ENCODE results near the gene DYNLL1. TPM values are rescaled to one million over a fixed set of nuclear protein-coding genes. Genes with fewer than 3 reads are reported as not detected.

DYNLL1 gene
- total RNA-seq, 1 donor from 2014 or later, result 318 TPM

GRCh38 chr12:120538281-120539156, 42.6 kb downstream of the DYNLL1 start:
- no peak for DNase-seq (ENCODE audit: extremely low spot score in 2 of 2)

GRCh38 chr12:120539303-120539702, 43.4 kb downstream of the DYNLL1 start:
- Histone ChIP-seq H3K4me1 (peaks cover 90% of the 10 kb centered on the region), H3K9me3 (no peaks in the 10 kb centered on the region), H3K27ac (peak overlapping the region; percentile 70), H3K36me3 (peaks cover 0 to 4% of the 10 kb centered on the region in 2 donors), H3K27me3 (no peaks in the 10 kb centered on the region), H3K4me3 (no peak overlapping the region)
- intact Hi-C loops (cut with DNase I), result no loop called here
- no peak for DNase-seq (ENCODE audit: extremely low spot score in 2 of 2)
- no peak for TF ChIP-seq POLR2AphosphoS5 (IDR thresholded peaks at IDR 0.05; ENCODE audit: insufficient read depth in 1 of 2, low read depth in 1 of 2)
- TF ChIP-seq POLR2A (IDR thresholded peaks at IDR 0.05), result no peak
- TF ChIP-seq CTCF (IDR thresholded peaks at IDR 0.05), result no peak

More at GRCh38 chr12:120538281-120539156, 42.6 kb downstream of the DYNLL1 start:
- H3K4me3 ChIP-seq, result peak overlapping the region; percentile 8 to 19
- H3K27ac ChIP-seq, result peak overlapping the region; percentile 70
- no peaks in the 10 kb centered on the region for H3K9me3 ChIP-seq
- peaks cover 0 to 4% of the 10 kb centered on the region in 2 donors for H3K36me3 ChIP-seq
- H3K27me3 ChIP-seq, result no peaks in the 10 kb centered on the region
- H3K4me1 ChIP-seq, result peaks cover 82% of the 10 kb centered on the region
- TF ChIP-seq POLR2A (IDR thresholded peaks at IDR 0.05), result no peak
- no peak for TF ChIP-seq CTCF (IDR thresholded peaks at IDR 0.05)
- TF ChIP-seq POLR2AphosphoS5 (IDR thresholded peaks at IDR 0.05; ENCODE audit: insufficient read depth in 1 of 2, low read depth in 1 of 2), result peak in 1 of 2 donors; percentile 48
- intact Hi-C loops (cut with DNase I), result no loop called here

DNA sequence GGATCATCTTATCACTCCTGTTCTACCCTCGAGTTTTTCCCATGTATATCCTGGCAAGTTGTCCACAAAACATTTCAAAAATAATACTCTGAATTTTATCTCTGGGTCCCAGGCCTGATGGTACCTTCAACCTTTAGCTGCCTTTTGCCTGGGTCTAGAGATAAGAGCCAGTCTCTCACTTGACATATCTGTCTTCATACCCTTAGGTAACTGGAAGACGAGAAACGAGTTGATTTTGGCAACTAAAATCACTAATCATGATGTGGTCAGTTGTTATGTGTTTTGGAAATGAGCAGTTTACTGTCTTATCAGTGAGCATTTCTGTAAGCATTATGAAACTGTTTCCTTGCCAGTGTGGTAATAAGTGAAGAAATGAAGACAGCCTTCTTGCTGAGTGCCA, 44.5 kb downstream of the DYNLL1 start:
- peaks cover 95% of the 10 kb centered on the region for H3K4me1 ChIP-seq
- H3K27me3 ChIP-seq, result no peaks in the 10 kb centered on the region
- no peaks in the 10 kb centered on the region for H3K9me3 ChIP-seq
- peak overlapping the region; percentile 70 for H3K27ac ChIP-seq
- no peak for TF ChIP-seq CTCF (IDR thresholded peaks at IDR 0.05)
- TF ChIP-seq POLR2A (IDR thresholded peaks at IDR 0.05), result no peak
- no peak for TF ChIP-seq POLR2AphosphoS5 (IDR thresholded peaks at IDR 0.05; ENCODE audit: insufficient read depth in 1 of 2, low read depth in 1 of 2)
- intact Hi-C loops (cut with DNase I), result no loop called here
- peaks cover 0 to 5% of the 10 kb centered on the region in 2 donors for H3K36me3 ChIP-seq
- no peak overlapping the region for H3K4me3 ChIP-seq
- DNase-seq (ENCODE audit: extremely low spot score in 2 of 2), result no peak

DNA sequence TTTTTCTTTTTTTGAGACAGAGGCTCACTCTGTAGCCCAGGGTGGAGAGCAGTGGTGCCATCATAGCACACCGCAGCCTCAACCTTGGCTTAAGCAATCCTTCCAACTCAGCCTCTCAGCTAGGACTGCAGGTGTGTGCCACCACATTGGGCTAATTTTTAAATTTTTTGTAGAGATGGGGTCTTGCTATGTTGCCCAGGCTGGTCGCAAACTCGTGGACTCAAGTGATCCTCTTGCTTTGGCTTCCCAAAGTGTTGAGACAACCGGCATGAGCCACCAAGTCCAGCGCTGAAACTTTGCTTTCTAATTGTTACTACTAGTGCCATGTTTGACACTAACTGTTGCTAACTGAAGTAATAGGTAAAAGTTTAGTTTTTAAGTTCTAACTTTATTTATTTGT, 46.3 kb downstream of the DYNLL1 start:
- peaks cover 0 to 17% of the 10 kb centered on the region in 2 donors for H3K36me3 ChIP-seq
- no peaks in the 10 kb centered on the region for H3K27me3 ChIP-seq
- H3K4me1 ChIP-seq, result peaks cover 92% of the 10 kb centered on the region
- no peak for DNase-seq (ENCODE audit: extremely low spot score in 2 of 2)
- no peaks in the 10 kb centered on the region for H3K9me3 ChIP-seq
- TF ChIP-seq POLR2AphosphoS5 (IDR thresholded peaks at IDR 0.05; ENCODE audit: insufficient read depth in 1 of 2, low read depth in 1 of 2), result no peak
- H3K4me3 ChIP-seq, result no peak overlapping the region
- intact Hi-C loops (cut with DNase I), result no loop called here
- no peak overlapping the region for H3K27ac ChIP-seq

GRCh38 chr12:120544691-120545090, 48.8 kb downstream of the DYNLL1 start:
- Histone ChIP-seq H3K4me1 (peaks cover 77% of the 10 kb centered on the region), H3K36me3 (peaks cover 3 to 39% of the 10 kb centered on the region in 2 donors), H3K9me3 (no peaks in the 10 kb centered on the region), H3K27ac (no peak overlapping the region), H3K27me3 (no peaks in the 10 kb centered on the region), H3K4me3 (no peak overlapping the region)
- intact Hi-C loops (cut with DNase I), result no loop called here
- no peak for TF ChIP-seq POLR2A (IDR thresholded peaks at IDR 0.05)
- no peak for TF ChIP-seq CTCF (IDR thresholded peaks at IDR 0.05)
- TF ChIP-seq POLR2AphosphoS5 (IDR thresholded peaks at IDR 0.05; ENCODE audit: insufficient read depth in 1 of 2, low read depth in 1 of 2), result no peak
- no peak for DNase-seq (ENCODE audit: extremely low spot score in 2 of 2)

All from vagina (tissue), 2 donors.